HCT116 (cell line): ENCODE measurements around the gene MYO7B. TPM values are rescaled to one million over a fixed set of nuclear protein-coding genes. Genes with fewer than 3 reads are reported as not detected.

ENCODE experiments used
- ATAC-seq: fragments of 200-7000 bp; cut with Tn5 transposase; 2 replicates; pipeline ENCODE4 v1.9.1; 2020; ENCODE audit warnings: mild to moderate bottlenecking, moderate library complexity
- BruUV-seq: library from RNA; stranded (reverse); fragments of 400-500 nt; replicated peaks from 2 replicates; lab custom pipeline; 2021; lab: Mats Ljungman, UMichigan
- CTCF ChIA-PET: fragments of 300-600 bp; sonication (Branson Sonifier 250); formaldehyde crosslinking; loops from one replicate; lab custom pipeline; 2021; ENCODE audit warnings: antibody characterized with exemption; lab: Charles Lee
- POLR2A ChIA-PET: fragments of 300-600, 350-600 bp; sonication (Branson Sonifier 250); formaldehyde crosslinking; loops from one replicate; lab custom pipeline; 2021; ENCODE audit warnings: antibody characterized with exemption; lab: Charles Lee
- RAD21 ChIA-PET, 2 experiments: fragments of 300-600 bp; sonication (Branson Sonifier 250); formaldehyde crosslinking; loops; one replicate each; lab custom pipeline; 2023; ENCODE audit warnings: low total read pairs in 2 of 2; ENCODE audit not compliant: uncharacterized antibody in 2 of 2, unreplicated experiment in 2 of 2, low non-redundant PET in 1 of 2; lab: Charles Lee
- DNase-seq: peaks from one replicate; pipeline ENCODE4 v3.0.0-alpha.2; 2010; ENCODE audit warnings: low read depth, low spot score
- H2AFZ ChIP-seq: fragments of 200-600 bp; shearing (Covaris generic), sonication (generic); 2 replicates; pipeline ENCODE4 v1.6.1; 2017; ENCODE audit warnings: low read depth, mixed run types, mixed read lengths, antibody characterized with exemption, low read length; ENCODE audit not compliant: poor library complexity, severe bottlenecking
- H3K27ac ChIP-seq: 2 replicates; pipeline ENCODE4 v1.5.1; 2012; ENCODE audit warnings: low read depth, low read length
- H3K27me3 ChIP-seq: fragments of 200-600 bp; sonication (generic); 2 replicates; pipeline ENCODE4 v1.6.1; 2016; ENCODE audit warnings: mixed run types, low read length, mixed read lengths; ENCODE audit not compliant: insufficient read depth
- H3K36me3 ChIP-seq, 2 experiments: fragments of 200-500 bp in 1 of 2; fragments of 200-600 bp in 1 of 2; sonication (Bioruptor generic) in 1 of 2; sonication (generic) in 1 of 2; 2 replicates each; pipeline versions ENCODE4 v1.5.1 to v1.6.1; 2014 to 2016; ENCODE audit warnings: low read length in 2 of 2, inconsistent platforms in 1 of 2, mixed read lengths in 1 of 2, mixed run types in 1 of 2; ENCODE audit not compliant: insufficient read depth in 2 of 2, control insufficient read depth in 1 of 2
- H3K4me1 ChIP-seq, 2 experiments: fragments of 200-600 bp in 1 of 2; sonication (generic) in 1 of 2; 2 replicates each; pipeline versions ENCODE4 v1.5.1 to v1.6.1; 2012 to 2017; ENCODE audit warnings: low read length in 2 of 2, inconsistent platforms in 1 of 2, mild to moderate bottlenecking in 1 of 2, mixed read lengths in 1 of 2, mixed run types in 1 of 2, moderate library complexity in 1 of 2; ENCODE audit not compliant: insufficient read depth in 2 of 2, control insufficient read depth in 1 of 2
- H3K4me2 ChIP-seq: fragments of 200-600 bp; sonication (generic); 2 replicates; pipeline ENCODE4 v1.6.1; 2017; ENCODE audit warnings: mixed run types, low read length, mixed read lengths
- H3K4me3 ChIP-seq, 2 experiments: fragments of 200-600 bp in 1 of 2; sonication (generic) in 1 of 2; replicated peaks in 1 of 2; 2 replicates each; pipeline ENCODE4 v1.5.1; 2011 to 2016; ENCODE audit warnings: low read length in 2 of 2, control low read depth in 1 of 2, low read depth in 1 of 2, mild to moderate bottlenecking in 1 of 2, mixed read lengths in 1 of 2, mixed run types in 1 of 2
- H3K79me2 ChIP-seq: fragments of 200-600 bp; sonication (generic); 2 replicates; pipeline ENCODE4 v1.6.1; 2017; ENCODE audit warnings: mild to moderate bottlenecking, mixed run types, low read length, moderate library complexity, mixed read lengths; ENCODE audit not compliant: insufficient read depth
- H3K9ac ChIP-seq: fragments of 200-600 bp; sonication (generic); 2 replicates; pipeline ENCODE4 v1.6.1; 2016; ENCODE audit warnings: low read length, mixed read lengths
- H3K9me2 ChIP-seq: fragments of 200-600 bp; sonication (generic), shearing (Covaris generic); 2 replicates; pipeline ENCODE4 v1.6.1; 2017; ENCODE audit warnings: mixed run types, mild to moderate bottlenecking, moderate library complexity; ENCODE audit not compliant: insufficient read depth
- H3K9me3 ChIP-seq, 2 experiments: fragments of 200-500 bp in 1 of 2; fragments of 200-600 bp in 1 of 2; sonication (Bioruptor generic) in 1 of 2; sonication (generic) in 1 of 2; 2 replicates each; pipeline ENCODE4 v1.6.1; 2014 to 2017; ENCODE audit warnings: low read length in 2 of 2, mixed read lengths in 2 of 2, inconsistent platforms in 1 of 2, low read depth in 1 of 2, mild to moderate bottlenecking in 1 of 2, mixed run types in 1 of 2, moderate library complexity in 1 of 2; ENCODE audit not compliant: control insufficient read depth in 1 of 2, insufficient read depth in 1 of 2
- H4K20me1 ChIP-seq: fragments of 200-600 bp; sonication (generic), shearing (Covaris generic); 2 replicates; pipeline ENCODE4 v1.6.1; 2017; ENCODE audit warnings: mixed run types, mild to moderate bottlenecking, moderate library complexity; ENCODE audit not compliant: insufficient read depth
- CBX3 ChIP-seq: IDR thresholded peaks from 2 replicates; pipeline ENCODE4 v1.6.1; 2012; ENCODE audit warnings: low read depth
- CEBPB ChIP-seq: IDR thresholded peaks from 2 replicates; pipeline ENCODE4 v1.6.1; 2012; ENCODE audit warnings: low read depth
- EGR1 ChIP-seq: IDR thresholded peaks from 2 replicates; pipeline ENCODE4 v1.6.1; 2012; ENCODE audit warnings: low read depth
- EZH2 ChIP-seq: fragments of 200-600 bp; sonication (generic); IDR thresholded peaks from 2 replicates; pipeline ENCODE4 v1.6.1; 2017; ENCODE audit warnings: antibody characterized with exemption, mixed run types
- EZH2phosphoT487 ChIP-seq: fragments of 200-600 bp; IDR thresholded peaks from 2 replicates; pipeline ENCODE4 v1.6.1; 2018; ENCODE audit warnings: antibody characterized with exemption, borderline replicate concordance
- FOSL1 ChIP-seq: IDR thresholded peaks from 2 replicates; pipeline ENCODE4 v1.6.1; 2012; ENCODE audit warnings: low read depth
- MAX ChIP-seq: IDR thresholded peaks from 2 replicates; pipeline ENCODE4 v1.6.1; 2012
- POLR2AphosphoS5 ChIP-seq: IDR thresholded peaks from 2 replicates; pipeline ENCODE4 v1.6.1; 2011; ENCODE audit warnings: mild to moderate bottlenecking, low read depth, low read length, moderate library complexity
- RAD21 ChIP-seq: IDR thresholded peaks from 2 replicates; pipeline ENCODE4 v1.6.1; 2012; ENCODE audit warnings: low read depth, mild to moderate bottlenecking
- REST ChIP-seq: IDR thresholded peaks from 2 replicates; pipeline ENCODE4 v1.6.1; 2012; ENCODE audit warnings: low read depth
- SP1 ChIP-seq: IDR thresholded peaks from 2 replicates; pipeline ENCODE4 v1.6.1; 2012; ENCODE audit warnings: low read depth
- TCF7L2 ChIP-seq: IDR thresholded peaks from 2 replicates; pipeline ENCODE4 v1.7.0; 2011; ENCODE audit warnings: borderline replicate concordance, inconsistent platforms; ENCODE audit not compliant: insufficient read depth, insufficient read length; ENCODE audit errors: extremely low read depth
- YY1 ChIP-seq: IDR thresholded peaks from 2 replicates; pipeline ENCODE4 v1.6.1; 2011; ENCODE audit warnings: low read length, low read depth, moderate library complexity, mild to moderate bottlenecking; ENCODE audit not compliant: insufficient replicate concordance; ENCODE audit errors: extremely low read depth
- ZBTB33 ChIP-seq: IDR thresholded peaks from 2 replicates; pipeline ENCODE4 v1.6.1; 2011; ENCODE audit warnings: mild to moderate bottlenecking, low read length, moderate library complexity; ENCODE audit not compliant: insufficient replicate concordance; ENCODE audit errors: extremely low read depth
- ZFX ChIP-seq: fragments of 450-650 bp; IDR thresholded peaks from 2 replicates; pipeline ENCODE4 v1.6.1; 2017
- intact Hi-C: fragments of 100-400 bp; cut with micrococcal nuclease; formaldehyde crosslinking; loops from 2 replicates; pipeline ENCODE4 v1.10.0; 2022
- total RNA-seq: library from RNA; stranded (reverse); gene quantifications from one replicate; pipeline ENCODE4 v1.2.1, GENCODE V29; 2021; ENCODE audit not compliant: unreplicated experiment

The MYO7B gene
- total RNA-seq, 1 experiment from 2014 or later, result 0.07 TPM

GRCh38 chr2:127593228-127594115 is 58.0 kb downstream of the MYO7B start:
- H3K36me3 ChIP-seq, result no peaks in the 10 kb centered on the region
- no peak for DNase-seq
- POLR2A ChIA-PET, result no interaction called here
- intact Hi-C loops, result no loop called here
- no peak overlapping the region for H3K4me2 ChIP-seq
- no peak for ATAC-seq
- H3K4me3 ChIP-seq, result no peak overlapping the region
- H4K20me1 ChIP-seq, result no peaks in the 10 kb centered on the region
- TF ChIP-seq CBX3 (no peak), SP1 (no peak), EZH2phosphoT487 (no peak), POLR2AphosphoS5 (no peak), EGR1 (no peak), FOSL1 (no peak), YY1 (no peak), ZFX (no peak), CEBPB (no peak), RAD21 (no peak), EZH2 (no peak), REST (no peak), ZBTB33 (no peak), MAX (no peak), TCF7L2 (no peak)
- no peaks in the 10 kb centered on the region for H3K27me3 ChIP-seq
- BruUV-seq, result no TSS peak
- peaks cover 0 to 12% of the 10 kb centered on the region in 2 experiments; a peak in 1 of 4 replicates for H3K4me1 ChIP-seq
- H3K9ac ChIP-seq, result no peak overlapping the region
- RAD21 ChIA-PET, result no interaction called here
- no peak overlapping the region for H3K27ac ChIP-seq
- no peaks in the 10 kb centered on the region for H3K9me2 ChIP-seq
- H2AFZ ChIP-seq, result no peak overlapping the region
- no peaks in the 10 kb centered on the region for H3K9me3 ChIP-seq
- CTCF ChIA-PET, result interaction anchor here (1.1 kb wide), 1 partner anchor 57 kb away, joined by 3 read pairs; no protein-coding TSS in a partner anchor
- H3K79me2 ChIP-seq, result no peaks in the 10 kb centered on the region
